Activated CD4-positive, alpha-beta T cell treated with anti-CD3 and anti-CD28 coated beads for 1 hour (primary cell): Measurements from ENCODE around the gene PCK2.

Experiments
- DNase-seq: peaks from one replicate; pipeline ENCODE4 v3.0.0-alpha.2; 2020

PCK2 gene

GRCh38 chr14:24077086-24077485 is 17.0 kb upstream of the PCK2 start:
- DNase-seq, result no peak

GRCh38 chr14:24078146-24078545 is 16.0 kb upstream of the PCK2 start:
- no peak for DNase-seq

- no peak for DNase-seq
Measured at GRCh38 chr14:24079491-24080141, 14.5 kb upstream of the PCK2 start.

- DNase-seq, result no peak
Measured at GRCh38 chr14:24080142-24080530, 14.0 kb upstream of the PCK2 start.

- peak; percentile 45 for DNase-seq
Measured at GRCh38 chr14:24080888-24081738, 13.0 kb upstream of the PCK2 start.

GRCh38 chr14:24081739-24082211 is 12.3 kb upstream of the PCK2 start:
- DNase-seq, result no peak

DNA sequence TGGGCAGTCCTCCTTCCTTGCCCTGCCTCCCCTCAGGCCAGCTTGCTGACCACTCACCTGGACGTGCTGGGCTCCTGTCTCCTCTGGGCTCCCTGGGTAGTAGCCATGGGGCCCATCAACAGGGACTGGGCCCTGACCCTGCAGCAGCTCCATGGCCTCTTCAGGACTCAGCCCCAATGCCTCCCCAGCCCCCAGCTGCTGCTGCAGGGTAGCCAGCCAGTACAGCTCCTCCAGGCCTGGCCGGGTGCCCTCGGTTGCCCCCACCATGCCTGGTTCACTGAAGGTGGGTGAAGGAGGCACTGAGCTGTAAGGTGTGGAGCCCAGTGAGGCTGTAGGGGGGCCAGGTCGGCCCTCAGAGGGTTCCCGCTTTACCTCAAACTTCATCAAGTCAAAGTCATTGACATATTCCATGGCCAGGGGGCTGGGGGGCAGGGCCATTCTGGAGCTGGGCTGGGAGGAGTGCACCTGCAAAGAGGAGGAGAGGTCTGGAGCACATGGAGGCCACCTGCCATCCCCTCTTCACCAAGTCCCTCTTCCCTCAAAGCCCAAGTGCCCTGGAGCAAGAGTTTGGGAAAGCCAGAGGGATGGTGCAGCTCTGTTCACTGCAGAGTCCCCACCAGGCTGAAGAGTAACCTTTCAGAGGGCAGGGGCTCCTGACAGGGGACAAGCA is 11.6 kb upstream of the PCK2 start:
- DNase-seq, result no peak

DNA sequence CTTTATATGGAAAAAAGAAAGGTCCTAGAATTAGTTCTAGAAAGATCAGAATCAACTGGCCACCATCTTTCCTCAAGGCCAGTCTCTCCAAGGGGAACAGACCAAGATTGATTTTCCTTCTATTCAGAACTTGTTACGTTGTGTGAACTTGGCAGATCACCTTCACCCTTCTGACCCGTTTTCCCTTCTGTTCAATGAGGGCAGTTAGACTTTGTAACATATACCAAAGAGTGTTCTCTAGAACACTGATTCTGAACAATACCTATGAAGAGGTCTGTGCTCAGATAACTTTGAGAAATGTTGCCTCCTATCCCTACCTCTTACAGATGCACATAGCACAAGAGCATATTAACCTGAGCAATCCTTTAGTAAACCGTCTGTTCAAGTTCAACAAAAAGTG is 10.6 kb upstream of the PCK2 start:
- DNase-seq, result no peak

GRCh38 chr14:24084440-24084839 is 9.7 kb upstream of the PCK2 start:
- no peak for DNase-seq

DNA sequence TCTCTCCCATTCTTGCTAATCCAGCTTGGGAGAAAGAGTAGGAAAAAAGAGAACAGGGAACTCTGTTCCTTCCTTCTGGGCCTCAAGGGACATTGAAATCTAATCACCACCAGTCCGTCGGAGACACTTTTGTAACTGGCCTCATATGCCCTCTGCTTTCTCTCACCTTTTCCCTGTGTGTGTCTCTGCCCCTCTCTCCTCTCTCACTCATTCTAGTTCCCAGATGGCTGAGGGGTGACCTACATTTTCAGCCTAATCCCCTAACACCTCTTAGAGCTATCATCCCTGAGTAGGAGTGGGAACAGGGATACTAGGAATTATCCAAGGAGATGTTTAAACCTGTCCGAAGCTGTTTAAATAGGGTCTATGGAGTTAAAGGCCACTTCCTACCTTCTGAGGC is 8.9 kb upstream of the PCK2 start:
- no peak for DNase-seq

DNA sequence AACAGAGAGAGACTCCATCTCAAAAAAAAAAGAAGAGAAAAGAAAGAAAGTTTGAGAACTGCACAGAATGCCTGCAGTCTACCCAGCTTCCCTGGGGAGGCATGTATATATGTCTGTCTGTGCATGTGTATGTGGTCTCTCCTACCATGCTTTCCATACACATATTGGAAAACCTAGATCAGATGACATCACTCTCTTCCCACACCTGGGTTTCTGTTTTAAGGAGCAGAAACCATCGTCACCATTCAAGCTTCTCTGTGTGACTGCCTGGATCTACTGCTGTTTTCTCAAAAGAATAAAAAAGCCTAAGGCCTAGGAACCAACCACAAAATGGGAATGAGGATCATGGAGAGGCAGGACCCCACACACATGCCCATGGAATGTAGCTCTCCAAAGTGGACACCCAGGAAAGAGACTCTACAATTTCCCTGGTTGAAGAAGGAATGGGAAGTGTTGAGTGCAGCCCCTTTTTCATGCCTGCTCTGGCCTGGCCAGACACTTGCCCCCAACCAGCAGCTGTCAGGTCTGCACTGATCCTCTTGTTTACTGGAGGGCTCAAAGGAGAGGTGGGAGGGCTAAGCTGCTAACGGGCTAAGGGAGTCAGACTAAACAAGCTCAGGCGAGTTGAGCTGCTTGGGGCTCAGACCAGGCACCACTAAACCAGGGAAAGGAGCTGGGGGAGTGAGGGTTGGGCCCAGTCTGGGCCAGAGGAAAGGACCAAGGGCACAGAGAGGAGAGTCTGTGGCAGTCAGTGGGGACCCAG is 7.7 kb upstream of the PCK2 start:
- DNase-seq, result no peak

DNA sequence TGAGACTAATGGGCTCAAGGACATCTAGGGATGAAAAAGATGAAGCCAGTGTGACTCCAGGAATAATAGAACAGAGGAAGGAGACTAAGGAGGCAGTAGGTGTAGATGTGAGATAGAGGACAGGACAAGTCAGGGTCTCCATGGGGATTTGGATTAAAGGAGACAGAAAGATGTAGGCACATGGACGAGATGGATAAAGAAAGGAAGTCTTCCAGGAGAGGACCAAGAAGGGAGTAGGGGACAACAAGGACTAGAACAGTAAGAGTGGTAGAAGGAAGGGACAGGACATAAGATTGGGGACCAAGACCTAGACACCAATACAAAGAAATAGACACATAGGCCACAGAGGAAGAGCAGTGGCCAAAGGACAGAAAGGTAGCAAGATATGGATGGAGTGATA is 7.1 kb upstream of the PCK2 start:
- DNase-seq, result no peak

DNA sequence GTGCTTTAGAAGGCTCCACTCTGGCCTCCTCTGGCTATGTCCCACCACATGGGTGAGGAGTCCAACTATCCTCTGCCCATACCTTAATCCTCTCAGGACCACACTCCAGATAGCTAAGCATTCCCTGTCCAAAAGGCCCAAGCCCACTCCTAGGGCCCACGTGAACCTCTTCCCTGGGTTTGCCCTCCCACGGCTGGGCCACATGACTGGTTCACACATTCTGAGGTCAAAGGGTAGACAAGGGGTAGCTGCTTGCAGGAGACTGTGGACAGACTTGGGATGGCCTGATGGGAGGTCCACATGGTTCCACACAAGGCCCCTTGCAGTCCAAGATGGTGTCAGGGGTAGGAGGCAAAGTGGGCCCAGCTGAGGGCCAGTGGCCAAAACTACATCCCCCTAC is 6.0 kb upstream of the PCK2 start:
- DNase-seq, result no peak

DNA sequence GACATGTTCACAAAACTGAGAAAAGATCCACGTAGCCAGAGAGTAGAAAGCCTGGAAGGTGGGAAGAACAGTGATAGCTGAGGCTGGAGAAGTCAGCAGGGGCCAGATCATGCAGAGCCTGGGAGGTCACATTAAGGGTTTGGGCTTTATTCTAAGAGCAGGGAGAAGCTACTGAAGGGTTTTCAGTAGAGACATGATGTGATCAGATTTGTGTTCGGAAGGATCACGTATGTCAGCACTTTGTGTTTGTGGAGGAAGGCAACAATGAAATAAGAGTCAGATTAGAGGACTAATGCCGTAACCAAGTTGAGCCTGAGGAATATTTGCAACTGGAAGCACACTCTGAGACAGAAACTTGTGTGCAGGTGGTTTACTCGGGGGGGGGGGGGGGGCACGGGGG is 4.2 kb upstream of the PCK2 start:
- DNase-seq, result no peak

DNA sequence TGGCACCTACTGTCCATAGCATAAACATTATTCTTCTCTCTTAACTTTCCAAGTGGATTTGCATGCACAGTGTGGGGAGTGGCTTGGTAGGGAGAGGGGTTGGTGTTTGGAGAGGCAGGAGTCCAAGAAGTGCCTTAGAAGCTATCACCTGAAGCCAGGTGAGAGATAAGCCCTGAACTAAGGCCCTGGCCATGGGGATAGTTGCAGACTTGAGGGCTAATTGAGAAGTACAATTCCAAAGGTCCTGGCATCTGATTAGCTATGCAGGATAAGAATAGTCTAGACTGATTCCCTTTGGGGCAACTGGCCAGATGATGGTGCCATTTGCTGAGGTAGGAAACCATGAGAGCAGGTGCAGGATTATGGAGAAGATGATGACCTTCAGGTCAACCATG is 2.0 kb upstream of the PCK2 start:
- DNase-seq, result no peak

GRCh38 chr14:24092505-24093206 is 1.5 kb upstream of the PCK2 start:
- no peak for DNase-seq

DNA sequence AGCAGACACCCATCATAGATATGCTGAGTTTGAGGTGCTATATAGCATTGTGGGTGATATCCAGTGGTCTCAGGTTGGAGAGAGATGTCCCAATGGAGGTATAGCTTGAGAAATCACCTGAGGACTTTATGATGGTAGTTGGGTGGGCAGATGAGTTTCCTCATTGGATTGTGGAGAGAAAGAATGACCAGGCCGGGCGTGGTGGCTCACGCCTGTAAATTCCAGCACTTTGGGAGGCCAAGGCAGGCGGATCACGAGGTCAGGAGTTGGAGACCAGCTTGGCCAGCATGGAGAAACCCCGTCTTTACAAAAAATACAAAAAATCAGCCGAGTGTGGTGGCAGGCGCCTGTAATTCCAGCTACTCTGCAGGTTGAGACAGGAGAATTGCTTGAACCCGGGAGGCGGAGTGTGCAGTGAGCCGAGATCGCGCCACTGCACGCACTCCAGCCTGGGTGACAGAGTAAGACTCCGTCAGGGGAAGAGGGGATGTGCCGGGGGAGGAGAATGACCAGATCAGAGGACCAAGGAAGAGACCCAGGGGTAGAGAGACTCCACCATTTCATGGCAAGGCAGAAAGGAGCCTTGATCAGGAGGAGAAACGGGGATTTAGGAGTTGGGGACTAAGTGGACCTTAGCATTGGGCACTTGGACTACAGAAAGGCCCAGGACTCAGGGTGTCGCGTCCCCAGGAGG is 757 bp upstream of the PCK2 start:
- DNase-seq, result no peak

DNA sequence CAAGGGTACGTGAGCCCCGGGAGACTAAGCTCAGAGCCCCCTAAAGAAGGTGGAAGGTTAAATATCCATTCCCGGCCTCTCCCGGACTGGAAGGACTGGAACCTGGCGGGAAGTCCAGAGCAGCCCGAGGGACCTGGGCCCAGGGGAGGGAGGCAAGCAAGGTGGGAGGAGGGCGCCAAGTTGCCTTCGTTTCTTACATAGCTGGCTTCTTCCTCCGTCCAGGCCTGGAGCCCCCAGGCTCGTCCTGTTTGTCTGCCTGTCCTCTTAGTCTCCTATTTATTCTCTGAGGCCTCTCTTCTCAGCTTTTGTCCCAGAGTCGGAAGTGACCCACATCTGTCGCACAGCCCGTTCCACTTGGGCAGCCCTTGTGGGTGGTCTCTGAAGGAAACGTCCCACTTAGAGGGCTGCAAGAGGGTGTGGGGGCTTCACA is 745 bp downstream of the PCK2 start:
- no peak for DNase-seq

GRCh38 chr14:24095271-24096068 is 1.4 kb downstream of the PCK2 start:
- no peak for DNase-seq

- DNase-seq, result no peak
Measured at GRCh38 chr14:24096545-24097181, 2.6 kb downstream of the PCK2 start.
